ENCODE data around the gene SMIM12. TPM values are rescaled to one million over a fixed set of nuclear protein-coding genes. Genes with fewer than 3 reads are reported as not detected.
"Not testable (repeated sequence)": the region's sequence is repeated elsewhere in the genome, so short reads cannot be mapped to it uniquely, and the experiment has no call there.

SMIM12 gene
- total RNA-seq, 1 donor from 2014 or later, result 45.4 TPM

GRCh38 chr1:34816332-34816731 lies 43.2 kb downstream of the SMIM12 start:
- Mint-ChIP-seq H3K27ac (ENCODE audit: unreplicated experiment) (no peak overlapping the region), H3K36me3 (ENCODE audit: low read depth) (no peaks in the 10 kb centered on the region), H3K4me3 (no peak overlapping the region), H3K4me1 (peaks cover 12% of the 10 kb centered on the region), H3K9me3 (no peaks in the 10 kb centered on the region), H3K27me3 (ENCODE audit: low read depth) (no peaks in the 10 kb centered on the region)
- no peak for DNase-seq (ENCODE audit: low read depth, low spot score)
- no peak for TF ChIP-seq CTCF (conservative IDR thresholded peaks at IDR 0.05)

- not testable (repeated sequence) for H3K27ac Mint-ChIP-seq (ENCODE audit: unreplicated experiment); H3K4me3 Mint-ChIP-seq; H3K27me3 Mint-ChIP-seq (ENCODE audit: low read depth); DNase-seq (ENCODE audit: low read depth, low spot score); H3K9me3 Mint-ChIP-seq; H3K4me1 Mint-ChIP-seq; H3K36me3 Mint-ChIP-seq (ENCODE audit: low read depth)
These were observed 48.8 kb downstream of the SMIM12 start for GRCh38 chr1:34810781-34811180.

GRCh38 chr1:34808051-34808810 lies 51.3 kb downstream of the SMIM12 start:
- TF ChIP-seq CTCF (conservative IDR thresholded peaks at IDR 0.05), result no peak
- H3K27me3 Mint-ChIP-seq (ENCODE audit: low read depth), result no peaks in the 10 kb centered on the region
- H3K36me3 Mint-ChIP-seq (ENCODE audit: low read depth), result no peaks in the 10 kb centered on the region
- no peaks in the 10 kb centered on the region for H3K4me1 Mint-ChIP-seq
- DNase-seq (ENCODE audit: low read depth, low spot score), result no peak
- H3K9me3 Mint-ChIP-seq, result peaks cover 4% of the 10 kb centered on the region
- H3K27ac Mint-ChIP-seq (ENCODE audit: unreplicated experiment), result no peak overlapping the region
- no peak overlapping the region for H3K4me3 Mint-ChIP-seq

DNA sequence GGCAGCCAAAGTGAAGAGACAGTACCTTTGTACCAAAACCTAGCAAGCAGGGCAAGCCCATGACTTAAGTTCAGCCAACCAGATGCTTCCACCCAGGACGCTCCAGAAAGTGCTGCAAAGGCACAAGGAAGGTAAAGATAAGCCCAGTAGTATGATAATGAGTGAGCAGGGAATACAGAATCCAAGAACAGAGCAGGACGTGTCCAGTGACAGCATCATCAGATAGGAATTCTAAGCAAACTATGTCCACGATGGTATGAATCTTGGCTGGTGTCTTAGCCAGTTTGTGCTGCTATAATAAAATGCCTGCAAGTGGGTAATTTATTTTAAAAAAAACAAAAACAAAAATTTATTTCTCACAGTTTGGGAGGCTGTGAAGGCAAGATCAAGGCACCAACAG lies 53.2 kb downstream of the SMIM12 start:
- no peak overlapping the region for H3K27ac Mint-ChIP-seq (ENCODE audit: unreplicated experiment)
- H3K4me3 Mint-ChIP-seq, result no peak overlapping the region
- no peaks in the 10 kb centered on the region for H3K36me3 Mint-ChIP-seq (ENCODE audit: low read depth)
- no peak for DNase-seq (ENCODE audit: low read depth, low spot score)
- H3K4me1 Mint-ChIP-seq, result no peaks in the 10 kb centered on the region
- no peak for TF ChIP-seq CTCF (conservative IDR thresholded peaks at IDR 0.05)
- no peaks in the 10 kb centered on the region for H3K27me3 Mint-ChIP-seq (ENCODE audit: low read depth)
- peaks cover 4% of the 10 kb centered on the region for H3K9me3 Mint-ChIP-seq

GRCh38 chr1:34803770-34804169 lies 55.8 kb downstream of the SMIM12 start:
- H3K9me3 Mint-ChIP-seq, result peaks cover 4% of the 10 kb centered on the region
- H3K36me3 Mint-ChIP-seq (ENCODE audit: low read depth), result peaks cover 2% of the 10 kb centered on the region
- H3K4me1 Mint-ChIP-seq, result no peaks in the 10 kb centered on the region
- no peak for DNase-seq (ENCODE audit: low read depth, low spot score)
- TF ChIP-seq CTCF (conservative IDR thresholded peaks at IDR 0.05), result no peak
- no peak overlapping the region for H3K27ac Mint-ChIP-seq (ENCODE audit: unreplicated experiment)
- H3K4me3 Mint-ChIP-seq, result no peak overlapping the region
- no peaks in the 10 kb centered on the region for H3K27me3 Mint-ChIP-seq (ENCODE audit: low read depth)

Other genes with a start within 250 kb of the SMIM12 start
- not detected in 2 replicates for gene GJB5, start 104.7 kb downstream of the SMIM12 start, total RNA-seq
- not detected in 2 replicates for gene GJB4, start 100.0 kb downstream of the SMIM12 start, total RNA-seq
- gene GJB3, start 78.5 kb downstream of the SMIM12 start, total RNA-seq, result not detected in 2 replicates
- 20.2 and 22.3 TPM in 2 replicates for gene GJA4, start 66.8 kb downstream of the SMIM12 start, total RNA-seq
- gene DLGAP3, start 69.9 kb upstream of the SMIM12 start, total RNA-seq, result 4.7 and 5.0 TPM in 2 replicates
- 3.6 and 3.9 TPM in 2 replicates for gene TMEM35B, start 125.6 kb upstream of the SMIM12 start, total RNA-seq
- gene ZMYM6, start 172.2 kb upstream of the SMIM12 start, total RNA-seq, result 19.2 and 23.2 TPM in 2 replicates
- gene ZMYM1, start 219.6 kb upstream of the SMIM12 start, total RNA-seq, result 29.3 and 32.2 TPM in 2 replicates

All from neural crest cell (in vitro differentiated cells).